Urinary bladder (tissue), 4 donors: Measurements from ENCODE around the gene CCL17. TPM values are rescaled to one million over a fixed set of nuclear protein-coding genes. Genes with fewer than 3 reads are reported as not detected.

Source experiments
- DNase-seq: peaks from one replicate; pipeline ENCODE4 v3.0.0-alpha.2; 2015; ENCODE audit errors: extremely low spot score
- H3K27ac ChIP-seq: one replicate; pipeline ENCODE4 v1.5.1; 2013; ENCODE audit warnings: low read depth, mild to moderate bottlenecking, moderate library complexity
- H3K36me3 ChIP-seq: one replicate; pipeline ENCODE4 v1.6.1; 2013; ENCODE audit warnings: mild to moderate bottlenecking, moderate library complexity; ENCODE audit not compliant: insufficient read depth
- H3K4me1 ChIP-seq: one replicate; pipeline ENCODE4 v1.6.1; 2013; ENCODE audit warnings: mild to moderate bottlenecking, moderate library complexity; ENCODE audit not compliant: insufficient read depth
- H3K4me3 ChIP-seq: one replicate; pipeline ENCODE4 v1.5.1; 2013; ENCODE audit warnings: low read depth, low read length
- WGBS: extraction: QIAGEN DNeasy Blood & Tissue Kit; methylation state at CpG from one replicate; pipeline ENCODE4 v1.1.7; 2013; 5-methylcytosine and 5-hydroxymethylcytosine counted together
- polyA plus RNA-seq: library from polyadenylated mRNA; stranded (reverse); fragments of 200-250 nt; gene quantifications from one replicate; pipeline ENCODE4 v1.2.3, GENCODE V29; 2013
- total RNA-seq: library from RNA; depleted of rRNA; stranded (reverse); fragments of >200 nt; gene quantifications from one replicate; pipeline ENCODE4 v1.2.3, GENCODE V29; 2014
- donor health status: healthy with polysubstance abuse.
- donor health status: healthy.

The CCL17 gene
- total and polyA plus RNA-seq, 2 donors = not detected

DNA sequence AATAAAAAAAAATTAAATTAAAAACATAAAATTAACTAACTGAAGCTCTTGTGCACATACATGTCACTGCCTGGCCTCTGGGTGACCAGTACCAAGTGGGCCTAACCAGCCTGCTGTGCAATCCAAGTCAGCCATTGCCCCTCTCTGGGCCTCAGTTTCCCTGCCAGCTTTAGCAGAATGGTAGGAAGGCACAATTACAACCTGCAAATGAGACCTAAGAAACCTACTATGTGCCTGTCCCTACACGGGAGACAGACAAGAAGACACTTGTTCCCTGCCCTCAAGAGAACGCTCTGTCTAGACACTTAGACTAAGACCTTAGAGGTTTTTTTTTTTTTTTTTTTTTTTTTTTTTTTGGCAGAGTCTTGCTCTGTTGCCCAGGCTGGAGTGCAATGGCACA is 40.9 kb downstream of the CCL17 start:
- Histone ChIP-seq H3K27ac (no peak overlapping the region), H3K36me3 (no peaks in the 10 kb centered on the region), H3K4me1 (peaks cover 2% of the 10 kb centered on the region), H3K4me3 (no peak overlapping the region)
- no peak for DNase-seq
- 94% methylated on average over 2 of the region's 2 CpGs for WGBS

DNA sequence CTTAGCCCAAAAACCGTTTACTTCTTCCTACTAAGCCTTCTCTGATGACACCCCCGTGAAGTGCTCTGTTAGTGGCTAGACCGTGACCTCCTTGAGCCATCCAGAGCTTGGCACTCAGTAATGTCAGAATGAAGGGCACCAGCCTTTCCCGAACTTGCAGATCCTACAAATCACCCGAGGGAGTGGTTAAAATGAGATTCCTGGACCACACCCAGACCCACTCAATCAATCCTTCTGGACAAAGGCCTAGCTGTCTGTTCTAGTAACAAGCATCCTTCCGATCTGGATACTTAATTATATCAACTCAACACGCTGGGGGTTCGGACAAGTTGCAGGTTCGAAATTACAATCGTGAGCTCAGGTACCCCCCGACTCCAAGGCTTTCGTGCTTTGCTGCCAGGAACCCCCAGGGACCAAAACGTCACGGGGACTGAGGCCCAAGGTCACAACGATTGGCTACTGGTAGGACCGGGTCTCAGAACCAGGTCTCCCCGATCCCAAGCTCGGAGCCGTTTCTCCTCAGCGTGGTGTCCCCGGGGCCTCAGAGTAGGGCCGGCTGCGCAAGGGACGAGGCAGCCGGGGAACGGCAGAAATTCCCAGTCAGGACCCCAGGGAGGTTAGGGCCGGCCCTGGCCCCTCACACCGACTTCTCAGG is 42.1 kb downstream of the CCL17 start:
- no peaks in the 10 kb centered on the region for H3K36me3 ChIP-seq
- peaks cover 2% of the 10 kb centered on the region for H3K4me1 ChIP-seq
- H3K27ac ChIP-seq = peak overlapping the region; percentile 42
- WGBS = 3% methylated on average over 28 of the region's 28 CpGs
- DNase-seq = no peak
- peak overlapping the region; percentile 91 for H3K4me3 ChIP-seq

DNA sequence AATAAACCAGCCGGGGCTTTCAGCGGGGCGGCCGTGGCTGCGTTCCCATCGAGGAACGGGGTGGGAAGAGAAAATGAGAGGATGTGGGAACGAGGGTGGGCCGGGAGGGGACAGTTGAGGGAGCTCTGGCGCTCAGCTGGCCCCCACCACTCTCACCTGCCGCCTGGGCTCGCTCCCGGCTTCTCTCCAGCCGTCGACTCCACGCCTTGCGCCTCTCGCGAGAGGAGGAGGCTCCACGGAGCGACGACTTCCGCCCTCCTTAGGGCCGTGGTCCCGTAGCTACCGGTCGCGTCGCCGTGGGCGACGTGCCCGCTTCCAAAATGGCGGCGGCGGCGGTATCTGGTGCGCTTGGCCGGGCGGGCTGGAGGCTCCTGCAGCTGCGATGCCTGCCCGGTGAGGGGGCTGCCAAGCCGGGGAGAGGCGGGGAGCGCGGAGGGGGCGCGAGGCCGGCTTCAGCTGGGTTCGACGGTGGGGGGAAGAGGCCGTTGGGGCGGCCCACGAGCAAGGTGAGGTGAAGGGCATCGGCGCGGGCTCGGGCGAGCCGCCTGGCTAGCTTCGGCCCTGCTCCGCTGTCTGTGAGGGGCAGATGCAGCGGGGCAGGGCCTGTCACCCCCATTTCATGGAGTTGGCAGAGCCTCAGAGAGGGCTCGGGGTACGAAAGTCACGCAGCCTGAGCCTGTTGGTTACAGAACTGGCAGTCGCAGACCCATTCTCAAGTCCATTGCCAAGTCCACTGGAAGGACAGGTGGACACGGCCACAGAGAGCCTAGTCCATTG is 42.8 kb downstream of the CCL17 start, which contains the start of the genes CIAPIN1 and COQ9:
CIAPIN1 (minus strand) TSS at position 200 of the 777 bp plus-strand sequence. CDS start 6,457 bp downstream, outside the sequence.
COQ9 (plus strand) TSS at position 294 of the 777 bp plus-strand sequence; CDS start at position 321, 27 bp downstream.
- WGBS = under 1% methylated on average over 68 of the region's 68 CpGs
- H3K27ac ChIP-seq = peak within 1 kb of the TSS; percentile 71
- peak within 1 kb of the TSS; percentile 91 for H3K4me3 ChIP-seq
- peak; percentile 82 for DNase-seq
- no peaks in the 10 kb centered on the region for H3K36me3 ChIP-seq
- H3K4me1 ChIP-seq = peaks cover 2% of the 10 kb centered on the region

DNA sequence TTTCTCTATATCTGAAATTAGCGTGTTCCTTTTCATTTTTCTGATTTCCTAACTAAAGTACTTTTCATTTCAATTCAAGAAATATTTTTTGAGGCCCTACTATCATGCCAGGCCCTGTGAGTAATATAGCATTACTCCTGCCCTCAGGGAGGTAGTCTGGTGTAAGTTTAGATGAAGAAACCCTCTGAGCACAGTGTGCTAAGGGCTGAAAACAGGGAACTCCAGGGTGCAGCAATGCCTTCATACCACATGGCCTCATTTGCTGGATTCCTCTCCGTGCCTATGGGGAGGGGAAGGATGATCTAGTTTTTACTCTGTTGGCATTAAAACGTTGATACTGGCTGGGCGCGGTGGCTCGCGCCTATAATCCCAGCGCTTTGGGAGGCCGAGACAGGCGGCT is 47.5 kb downstream of the CCL17 start:
- no peaks in the 10 kb centered on the region for H3K36me3 ChIP-seq

DNA sequence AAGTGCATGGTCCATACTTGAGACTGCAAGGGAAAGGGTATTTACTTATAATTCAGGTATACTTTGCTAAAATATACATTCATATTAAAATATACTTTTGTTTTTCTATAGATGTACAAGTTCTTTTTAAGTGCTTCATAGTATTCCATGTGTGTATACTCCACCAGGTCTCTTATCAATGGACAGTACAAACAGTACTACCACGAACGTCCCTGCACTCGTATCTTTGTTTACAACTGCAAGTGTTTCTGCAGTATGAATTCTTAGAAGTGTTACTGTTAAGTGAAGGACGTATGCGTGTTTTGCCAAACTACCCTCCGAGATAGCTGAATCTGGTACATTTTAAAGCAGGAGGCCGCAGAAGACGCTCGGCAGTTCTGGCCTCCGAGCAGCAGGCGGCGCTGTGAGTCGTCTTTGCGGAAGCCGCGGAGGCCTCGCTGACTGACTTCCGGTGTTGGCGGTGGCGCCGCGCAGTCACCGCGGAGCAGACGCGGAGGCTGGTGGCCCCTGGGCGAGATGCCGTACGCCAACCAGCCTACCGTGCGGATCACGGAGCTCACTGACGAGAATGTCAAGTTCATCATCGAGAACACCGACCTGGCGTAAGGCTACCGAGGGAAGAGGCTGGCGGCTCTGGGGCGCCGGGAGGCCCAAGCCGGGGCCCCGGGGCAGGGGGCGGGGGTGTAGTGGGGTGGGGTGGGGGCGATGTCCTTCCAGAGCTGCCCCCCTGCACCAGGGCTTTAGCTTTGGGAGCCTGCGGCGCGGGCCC is 57.8 kb downstream of the CCL17 start, which contains the start of gene POLR2C:
POLR2C (plus strand) TSS at position 471 of the 769 bp plus-strand sequence; CDS start at position 517, 46 bp downstream.
- WGBS = under 1% methylated on average over 47 of the region's 47 CpGs
- Histone ChIP-seq H3K36me3 (peaks cover 5% of the 10 kb centered on the region), H3K27ac (peak within 1 kb of the TSS; percentile 59), H3K4me3 (peak within 1 kb of the TSS; percentile 98), H3K4me1 (no peaks in the 10 kb centered on the region)
- no peak for DNase-seq

More for the DNA sequence above, 47.5 kb downstream of the CCL17 start:
- Histone ChIP-seq H3K4me3 (no peak overlapping the region), H3K27ac (no peak overlapping the region), H3K4me1 (no peaks in the 10 kb centered on the region)
- no peak for DNase-seq
- 94% methylated on average over 10 of the region's 10 CpGs for WGBS

DNA sequence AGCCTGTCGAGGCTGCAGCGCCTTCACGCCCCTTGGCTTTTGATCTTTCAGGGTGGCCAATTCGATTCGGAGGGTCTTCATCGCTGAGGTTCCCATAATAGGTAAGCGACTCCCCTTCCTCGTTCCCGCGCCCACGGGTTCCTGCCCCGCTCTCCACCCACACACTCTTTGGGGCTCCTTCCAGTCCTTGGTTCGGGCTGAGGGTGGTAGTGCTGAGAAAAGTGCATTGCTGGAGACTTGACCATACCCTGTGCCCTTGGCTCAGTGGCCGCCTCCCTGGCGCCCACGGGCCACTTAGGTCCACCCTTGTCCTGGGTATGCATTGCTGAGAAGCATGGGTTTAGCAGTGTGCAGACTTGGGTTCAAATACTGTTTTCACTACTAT is 58.4 kb downstream of the CCL17 start:
- Histone ChIP-seq H3K4me3 (peak overlapping the region; percentile 98), H3K4me1 (no peaks in the 10 kb centered on the region), H3K27ac (no peak overlapping the region), H3K36me3 (peaks cover 2% of the 10 kb centered on the region)
- WGBS = under 1% methylated on average over 16 of the region's 16 CpGs
- DNase-seq = no peak

DNA sequence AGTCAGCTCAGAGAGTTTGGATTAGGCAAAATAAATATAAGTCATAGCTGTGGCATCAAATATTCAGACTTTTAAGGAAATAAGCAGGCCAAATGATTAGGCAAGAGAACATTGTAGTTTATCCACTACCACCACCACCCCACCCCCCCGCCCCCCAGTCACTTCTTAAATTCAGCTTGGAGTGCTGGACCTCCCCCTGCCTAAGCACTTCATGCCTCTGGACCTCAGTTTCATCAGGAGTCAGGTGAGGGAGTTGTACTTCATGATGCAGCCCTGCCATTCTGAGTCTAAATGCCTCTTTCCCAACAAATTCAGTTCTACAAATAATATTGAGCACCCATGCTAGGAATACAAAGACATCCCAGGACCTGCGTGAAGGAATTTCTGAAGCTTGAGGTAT is 60.0 kb downstream of the CCL17 start:
- no peak for DNase-seq
- Histone ChIP-seq H3K4me3 (no peak overlapping the region), H3K4me1 (no peaks in the 10 kb centered on the region), H3K27ac (no peak overlapping the region), H3K36me3 (peaks cover 5% of the 10 kb centered on the region)
- WGBS = 97% methylated on average over 2 of the region's 2 CpGs

Other genes with a start within 250 kb of the CCL17 start
- gene PSME3IP1, start 218.7 kb upstream of the CCL17 start, total RNA-seq = 61.8 TPM
- gene PSME3IP1, start 218.7 kb upstream of the CCL17 start, polyA plus RNA-seq = 63.1 TPM
- gene RSPRY1, start 218.4 kb upstream of the CCL17 start, total RNA-seq = 59.5 TPM
- gene RSPRY1, start 218.4 kb upstream of the CCL17 start, polyA plus RNA-seq = 18.3 TPM
- gene ARL2BP, start 159.5 kb upstream of the CCL17 start, total RNA-seq = 84.5 TPM
- 58.3 TPM for gene ARL2BP, start 159.5 kb upstream of the CCL17 start, polyA plus RNA-seq
- gene PLLP, start 120.1 kb upstream of the CCL17 start, total RNA-seq = 2.5 TPM
- gene PLLP, start 120.1 kb upstream of the CCL17 start, polyA plus RNA-seq = 9.5 TPM
- gene CCL22, start 46.0 kb upstream of the CCL17 start, total RNA-seq = not detected
- 0.10 TPM for gene CCL22, start 46.0 kb upstream of the CCL17 start, polyA plus RNA-seq
- gene CX3CL1, start 32.3 kb upstream of the CCL17 start, total RNA-seq = 2.1 TPM
- 56.5 TPM for gene CX3CL1, start 32.3 kb upstream of the CCL17 start, polyA plus RNA-seq
- 38.6 TPM for gene CIAPIN1, start 42.6 kb downstream of the CCL17 start, total RNA-seq
- 24.6 TPM for gene CIAPIN1, start 42.6 kb downstream of the CCL17 start, polyA plus RNA-seq
- gene COQ9, start 42.7 kb downstream of the CCL17 start, total RNA-seq = 37.0 TPM
- 97.6 TPM for gene COQ9, start 42.7 kb downstream of the CCL17 start, polyA plus RNA-seq
- 54.9 TPM for gene POLR2C, start 57.9 kb downstream of the CCL17 start, total RNA-seq
- gene POLR2C, start 57.9 kb downstream of the CCL17 start, polyA plus RNA-seq = 75.1 TPM
- 11.8 TPM for gene DOK4, start 81.7 kb downstream of the CCL17 start, total RNA-seq
- gene DOK4, start 81.7 kb downstream of the CCL17 start, polyA plus RNA-seq = 21.3 TPM
- gene CCDC102A, start 131.8 kb downstream of the CCL17 start, total RNA-seq = 12.7 TPM
- gene CCDC102A, start 131.8 kb downstream of the CCL17 start, polyA plus RNA-seq = 25.6 TPM
- 0.21 TPM for gene ADGRG5, start 137.9 kb downstream of the CCL17 start, total RNA-seq
- 0.22 TPM for gene ADGRG5, start 137.9 kb downstream of the CCL17 start, polyA plus RNA-seq
- 11.5 TPM for gene ADGRG1, start 223.9 kb downstream of the CCL17 start, total RNA-seq
- gene ADGRG1, start 223.9 kb downstream of the CCL17 start, polyA plus RNA-seq = 36.1 TPM